ENCODE measurements around the gene RBP5. TPM values are rescaled to one million over a fixed set of nuclear protein-coding genes. Genes with fewer than 3 reads are reported as not detected.

RBP5 gene
- total RNA-seq, 2 donors from 2014 or later: 0.26 TPM; not detected in 1

- DNase-seq (no peak), ATAC-seq (replicated peaks in 1 of 2) (no peak)
- Mint-ChIP-seq H3K4me3 (no peak overlapping the region), H3K27me3 (ENCODE audit: low read depth) (no peaks in the 10 kb centered on the region), H3K27ac (no peak overlapping the region), H3K36me3 (ENCODE audit: insufficient read depth in 2 of 2) (peaks cover 4 to 15% of the 10 kb centered on the region in 2 donors), H3K4me1 (ENCODE audit: low read depth) (no peaks in the 10 kb centered on the region), H3K9me3 (no peaks in the 10 kb centered on the region)
These were observed 14.2 kb upstream of the RBP5 start for GRCh38 chr12:7142809-7143465.

GRCh38 chr12:7142056-7142644 lies 13.5 kb upstream of the RBP5 start:
- DNase-seq: peak; percentile 50 to 59
- Mint-ChIP-seq H3K27ac (no peak overlapping the region), H3K4me3 (no peak overlapping the region), H3K4me1 (ENCODE audit: low read depth) (no peaks in the 10 kb centered on the region), H3K9me3 (no peaks in the 10 kb centered on the region), H3K27me3 (ENCODE audit: low read depth) (no peaks in the 10 kb centered on the region), H3K36me3 (ENCODE audit: insufficient read depth in 2 of 2) (peaks cover 4 to 15% of the 10 kb centered on the region in 2 donors)
- ATAC-seq (replicated peaks in 1 of 2): peak; percentile 68 to 72

- no peak for DNase-seq
- no peak overlapping the region for H3K4me3 Mint-ChIP-seq
- no peak for ATAC-seq (replicated peaks in 1 of 2)
- H3K4me1 Mint-ChIP-seq (ENCODE audit: low read depth): no peaks in the 10 kb centered on the region
- H3K9me3 Mint-ChIP-seq: no peaks in the 10 kb centered on the region
- no peaks in the 10 kb centered on the region for H3K27me3 Mint-ChIP-seq (ENCODE audit: low read depth)
- peaks cover 4 to 15% of the 10 kb centered on the region in 2 donors for H3K36me3 Mint-ChIP-seq (ENCODE audit: insufficient read depth in 2 of 2)
- H3K27ac Mint-ChIP-seq: no peak overlapping the region
These were observed 12.8 kb upstream of the RBP5 start for GRCh38 chr12:7141351-7142005.

- ATAC-seq (replicated peaks in 1 of 2) (no peak), DNase-seq (no peak)
- Mint-ChIP-seq H3K9me3 (no peaks in the 10 kb centered on the region), H3K27ac (no peak overlapping the region), H3K27me3 (ENCODE audit: low read depth) (no peaks in the 10 kb centered on the region), H3K36me3 (ENCODE audit: insufficient read depth in 2 of 2) (peaks cover 2 to 17% of the 10 kb centered on the region in 2 donors), H3K4me3 (no peak overlapping the region), H3K4me1 (ENCODE audit: low read depth) (no peaks in the 10 kb centered on the region)
These were observed 10.5 kb upstream of the RBP5 start for GRCh38 chr12:7139200-7139599.

GRCh38 chr12:7137908-7138307 lies 9.2 kb upstream of the RBP5 start:
- no peaks in the 10 kb centered on the region for H3K4me1 Mint-ChIP-seq (ENCODE audit: low read depth)
- no peak overlapping the region for H3K4me3 Mint-ChIP-seq
- H3K27me3 Mint-ChIP-seq (ENCODE audit: low read depth): no peaks in the 10 kb centered on the region
- no peaks in the 10 kb centered on the region for H3K9me3 Mint-ChIP-seq
- H3K36me3 Mint-ChIP-seq (ENCODE audit: insufficient read depth in 2 of 2): peaks cover 4 to 24% of the 10 kb centered on the region in 2 donors
- no peak for ATAC-seq (replicated peaks in 1 of 2)
- no peak for DNase-seq
- H3K27ac Mint-ChIP-seq: no peak overlapping the region

GRCh38 chr12:7136676-7137075 lies 8.0 kb upstream of the RBP5 start:
- H3K4me3 Mint-ChIP-seq: no peak overlapping the region
- no peaks in the 10 kb centered on the region for H3K9me3 Mint-ChIP-seq
- H3K36me3 Mint-ChIP-seq (ENCODE audit: insufficient read depth in 2 of 2): peaks cover 4 to 23% of the 10 kb centered on the region in 2 donors
- H3K27me3 Mint-ChIP-seq (ENCODE audit: low read depth): no peaks in the 10 kb centered on the region
- no peak overlapping the region for H3K27ac Mint-ChIP-seq
- DNase-seq (no peak), ATAC-seq (replicated peaks in 1 of 2) (no peak)
- peaks cover 11% of the 10 kb centered on the region for H3K4me1 Mint-ChIP-seq (ENCODE audit: low read depth)

- H3K9me3 Mint-ChIP-seq: no peaks in the 10 kb centered on the region
- ATAC-seq (replicated peaks in 1 of 2) (no peak), DNase-seq (no peak)
- no peak overlapping the region for H3K27ac Mint-ChIP-seq
- H3K27me3 Mint-ChIP-seq (ENCODE audit: low read depth): no peaks in the 10 kb centered on the region
- peaks cover 2 to 19% of the 10 kb centered on the region in 2 donors for H3K36me3 Mint-ChIP-seq (ENCODE audit: insufficient read depth in 2 of 2)
- H3K4me3 Mint-ChIP-seq: no peak overlapping the region
- H3K4me1 Mint-ChIP-seq (ENCODE audit: low read depth): peaks cover 17% of the 10 kb centered on the region
These were observed 7.4 kb upstream of the RBP5 start for GRCh38 chr12:7136071-7136470.

- Mint-ChIP-seq H3K36me3 (ENCODE audit: insufficient read depth in 2 of 2) (peaks cover 2 to 19% of the 10 kb centered on the region in 2 donors), H3K4me1 (ENCODE audit: low read depth) (peaks cover 25% of the 10 kb centered on the region), H3K27me3 (ENCODE audit: low read depth) (no peaks in the 10 kb centered on the region), H3K4me3 (no peak overlapping the region), H3K9me3 (no peaks in the 10 kb centered on the region), H3K27ac (no peak overlapping the region)
- DNase-seq (no peak), ATAC-seq (replicated peaks in 1 of 2) (no peak)
These were observed 5.9 kb upstream of the RBP5 start for GRCh38 chr12:7134396-7135166.

- Mint-ChIP-seq H3K27me3 (ENCODE audit: low read depth) (no peaks in the 10 kb centered on the region), H3K36me3 (ENCODE audit: insufficient read depth in 2 of 2) (peaks cover 2 to 11% of the 10 kb centered on the region in 2 donors), H3K4me3 (peak overlapping the region; percentile 87 to 92), H3K4me1 (ENCODE audit: low read depth) (peaks cover 39% of the 10 kb centered on the region), H3K9me3 (no peaks in the 10 kb centered on the region), H3K27ac (peak overlapping the region; percentile 5)
- peak in 1 of 2 donors; percentile 10 for DNase-seq
- peak in 1 of 2 donors; percentile 16 for ATAC-seq (replicated peaks in 1 of 2)
These were observed 2.8 kb upstream of the RBP5 start for GRCh38 chr12:7131502-7131866.

- peak; percentile 58 to 60 for ATAC-seq (replicated peaks in 1 of 2)
- Mint-ChIP-seq H3K4me1 (ENCODE audit: low read depth) (peaks cover 39% of the 10 kb centered on the region), H3K36me3 (ENCODE audit: insufficient read depth in 2 of 2) (peaks cover 2 to 10% of the 10 kb centered on the region in 2 donors), H3K9me3 (no peaks in the 10 kb centered on the region), H3K4me3 (peak overlapping the region; percentile 87 to 92), H3K27ac (peak overlapping the region; percentile 31), H3K27me3 (ENCODE audit: low read depth) (no peaks in the 10 kb centered on the region)
- DNase-seq: peak; percentile 60 to 64
These were observed 2.2 kb upstream of the RBP5 start for GRCh38 chr12:7130701-7131501.

GRCh38 chr12:7129872-7130691 lies 1.4 kb upstream of the RBP5 start, which contains the start of gene CLSTN3:
Gene CLSTN3 (plus strand): TSS chr12:7130371. CDS start chr12:7130649, 278 bp downstream.
- DNase-seq: peak; percentile 84 to 90
- peak; percentile 85 to 88 for ATAC-seq (replicated peaks in 1 of 2)
- no peaks in the 10 kb centered on the region for H3K9me3 Mint-ChIP-seq
- H3K36me3 Mint-ChIP-seq (ENCODE audit: insufficient read depth in 2 of 2): peaks cover 2 to 6% of the 10 kb centered on the region in 2 donors
- H3K4me3 Mint-ChIP-seq: peak within 1 kb of the TSS; percentile 87 to 92
- H3K4me1 Mint-ChIP-seq (ENCODE audit: low read depth): peaks cover 39% of the 10 kb centered on the region
- H3K27ac Mint-ChIP-seq: peak within 1 kb of the TSS; percentile 45
- H3K27me3 Mint-ChIP-seq (ENCODE audit: low read depth): no peaks in the 10 kb centered on the region
